A172 (cell line): ENCODE data around the gene TMEM164. TPM values are rescaled to one million over a fixed set of nuclear protein-coding genes. Genes with fewer than 3 reads are reported as not detected.

Experiments used
- DNase-seq: peaks from one replicate; pipeline ENCODE4 v3.0.0-alpha.2; 2015; ENCODE audit warnings: low spot score
- total RNA-seq: library from RNA; depleted of rRNA; stranded (reverse); fragments of >200 nt; shearing (Covaris generic); gene quantifications from 2 replicates; pipeline ENCODE4 v1.2.3, GENCODE V29; 2014

The TMEM164 gene
- total RNA-seq, 1 experiment from 2014 or later, result 9.6 TPM

GRCh38 chrX:110003167-110004156 lies 548 bp downstream of the TMEM164 start:
- DNase-seq, result no peak

DNA sequence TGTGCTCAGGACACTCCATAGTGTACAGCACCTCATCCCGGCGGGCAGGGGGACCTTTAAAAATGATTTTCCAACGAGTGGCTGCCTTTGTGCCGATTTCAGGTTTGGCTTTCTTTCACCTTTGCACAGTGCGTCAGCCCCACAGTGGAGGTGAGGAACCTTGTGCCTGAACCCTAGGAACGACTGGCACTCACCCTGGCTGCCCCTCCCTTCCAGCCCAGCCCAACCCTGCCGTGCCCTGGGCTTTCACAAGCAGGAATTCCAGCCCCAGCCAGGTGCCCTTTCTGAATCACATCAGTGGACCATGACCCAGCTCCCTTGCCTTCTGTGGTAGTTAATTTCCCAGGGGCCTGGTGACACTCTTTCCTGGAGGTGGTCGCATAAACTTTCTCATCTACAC lies 1.3 kb downstream of the TMEM164 start:
- DNase-seq, result no peak

- no peak for DNase-seq
These were observed 1.9 kb downstream of the TMEM164 start for GRCh38 chrX:110004731-110005369.

- DNase-seq, result no peak
These were observed 3.2 kb downstream of the TMEM164 start for GRCh38 chrX:110006161-110006560.

- no peak for DNase-seq
These were observed 4.0 kb downstream of the TMEM164 start for GRCh38 chrX:110006821-110007375.

- DNase-seq, result no peak
These were observed 5.2 kb downstream of the TMEM164 start for GRCh38 chrX:110008011-110008635.

- DNase-seq, result no peak
These were observed 10.0 kb downstream of the TMEM164 start for GRCh38 chrX:110012818-110013485.

DNA sequence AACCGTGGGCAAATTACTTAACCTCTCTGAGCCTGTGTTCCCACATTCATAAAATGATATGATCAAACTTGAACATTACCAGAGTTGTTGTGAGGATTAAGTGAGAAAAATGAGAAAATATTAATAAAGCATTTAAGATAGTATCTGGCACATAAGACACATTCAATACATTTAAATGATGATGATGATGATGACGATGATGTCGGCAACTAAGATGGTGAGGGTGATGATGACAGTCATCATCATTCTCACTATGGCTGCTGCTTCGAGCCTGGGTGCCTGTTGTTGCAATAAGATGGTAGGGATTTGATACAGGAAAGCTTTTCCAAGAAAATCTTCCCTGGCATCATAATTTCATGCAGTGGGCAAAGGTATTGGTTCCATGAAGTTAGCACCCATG lies 11.1 kb downstream of the TMEM164 start:
- no peak for DNase-seq

GRCh38 chrX:110015032-110015431 lies 12.1 kb downstream of the TMEM164 start:
- DNase-seq, result no peak

- no peak for DNase-seq
These were observed 13.0 kb downstream of the TMEM164 start for GRCh38 chrX:110015915-110016314.

DNA sequence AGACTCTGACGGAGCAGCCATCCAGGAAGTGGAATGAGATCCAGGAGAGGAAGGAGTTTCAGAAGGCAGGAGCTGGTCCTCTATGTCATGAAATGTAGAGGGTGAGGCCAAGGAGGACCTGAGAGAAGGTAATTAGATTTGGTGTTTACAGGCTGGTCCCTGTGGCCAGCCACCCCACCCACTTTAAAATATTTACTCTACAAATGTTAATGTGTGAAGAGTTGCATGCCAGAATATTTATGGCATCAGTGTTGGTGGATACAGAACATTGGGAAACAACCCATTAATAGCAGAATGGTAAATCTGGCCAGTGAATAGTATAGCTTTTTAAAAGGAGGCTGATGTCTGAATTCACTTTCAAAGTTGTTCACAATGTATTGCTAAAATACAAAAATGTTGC lies 17.6 kb downstream of the TMEM164 start:
- no peak for DNase-seq

- DNase-seq, result peak; percentile 24
These were observed 18.5 kb downstream of the TMEM164 start for GRCh38 chrX:110021258-110022022.

DNA sequence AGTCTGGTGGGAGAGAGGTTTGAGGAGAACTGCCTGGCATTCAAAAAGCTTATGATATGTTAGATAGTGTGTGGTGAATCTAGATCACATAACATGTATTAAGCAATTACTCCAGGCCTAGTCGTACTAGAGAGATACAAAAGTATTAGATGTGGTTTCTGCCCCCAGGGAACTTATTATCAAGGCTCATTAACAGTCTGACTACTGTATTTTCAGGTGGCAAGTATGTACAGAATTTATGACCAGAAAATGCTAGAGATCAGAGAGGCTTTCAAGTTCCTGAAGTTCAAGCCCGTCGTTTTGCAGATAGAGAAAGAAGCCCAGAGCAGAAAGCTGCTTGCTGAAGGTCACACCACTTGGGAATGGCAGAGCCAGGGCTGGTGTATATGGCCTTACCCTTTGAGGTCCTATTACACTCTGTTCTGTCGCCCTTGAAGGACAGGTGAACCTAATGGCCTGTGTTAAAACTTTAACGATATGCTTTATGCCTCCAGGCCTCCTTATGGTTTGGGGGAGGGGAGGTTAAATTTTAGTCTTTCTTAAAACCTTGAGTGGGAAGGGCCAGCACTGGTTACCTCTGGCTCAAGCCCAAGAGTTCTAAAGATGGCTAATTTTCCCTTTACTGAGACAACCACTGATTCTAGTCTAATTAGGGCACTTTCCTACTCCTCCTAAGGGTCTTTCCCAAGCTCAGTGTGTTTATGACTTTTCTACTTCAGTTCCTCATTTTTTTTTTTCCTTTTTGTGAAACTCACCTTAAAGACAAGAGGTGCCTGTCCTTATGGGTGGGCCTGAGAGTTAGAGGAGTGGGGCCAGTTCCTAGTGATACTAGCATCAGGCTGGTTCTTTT lies 19.9 kb downstream of the TMEM164 start:
- no peak for DNase-seq

GRCh38 chrX:110025395-110025794 lies 22.5 kb downstream of the TMEM164 start:
- no peak for DNase-seq

GRCh38 chrX:110026099-110026844 lies 23.4 kb downstream of the TMEM164 start:
- peak; percentile 64 for DNase-seq

- DNase-seq, result no peak
These were observed 29.7 kb downstream of the TMEM164 start for GRCh38 chrX:110032534-110033147.

DNA sequence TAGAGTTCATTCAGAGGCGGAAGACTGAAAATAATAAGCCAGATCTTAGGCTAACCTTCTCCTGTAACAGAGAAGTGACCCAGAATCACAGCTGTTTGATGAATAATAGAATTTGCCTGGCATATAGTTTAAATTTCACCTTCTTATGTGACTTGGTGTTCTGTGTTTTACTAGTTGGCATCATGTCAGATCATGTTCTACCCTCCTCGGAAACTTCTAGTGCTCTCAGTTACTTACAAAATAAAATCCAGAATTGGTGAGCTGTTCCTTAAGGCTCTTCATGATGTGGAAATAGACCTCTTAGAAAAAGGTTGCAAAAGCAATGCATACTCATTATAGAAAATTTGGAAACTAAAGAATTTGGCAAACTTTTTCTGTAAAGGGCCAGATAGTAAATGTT lies 31.1 kb downstream of the TMEM164 start:
- no peak for DNase-seq

DNA sequence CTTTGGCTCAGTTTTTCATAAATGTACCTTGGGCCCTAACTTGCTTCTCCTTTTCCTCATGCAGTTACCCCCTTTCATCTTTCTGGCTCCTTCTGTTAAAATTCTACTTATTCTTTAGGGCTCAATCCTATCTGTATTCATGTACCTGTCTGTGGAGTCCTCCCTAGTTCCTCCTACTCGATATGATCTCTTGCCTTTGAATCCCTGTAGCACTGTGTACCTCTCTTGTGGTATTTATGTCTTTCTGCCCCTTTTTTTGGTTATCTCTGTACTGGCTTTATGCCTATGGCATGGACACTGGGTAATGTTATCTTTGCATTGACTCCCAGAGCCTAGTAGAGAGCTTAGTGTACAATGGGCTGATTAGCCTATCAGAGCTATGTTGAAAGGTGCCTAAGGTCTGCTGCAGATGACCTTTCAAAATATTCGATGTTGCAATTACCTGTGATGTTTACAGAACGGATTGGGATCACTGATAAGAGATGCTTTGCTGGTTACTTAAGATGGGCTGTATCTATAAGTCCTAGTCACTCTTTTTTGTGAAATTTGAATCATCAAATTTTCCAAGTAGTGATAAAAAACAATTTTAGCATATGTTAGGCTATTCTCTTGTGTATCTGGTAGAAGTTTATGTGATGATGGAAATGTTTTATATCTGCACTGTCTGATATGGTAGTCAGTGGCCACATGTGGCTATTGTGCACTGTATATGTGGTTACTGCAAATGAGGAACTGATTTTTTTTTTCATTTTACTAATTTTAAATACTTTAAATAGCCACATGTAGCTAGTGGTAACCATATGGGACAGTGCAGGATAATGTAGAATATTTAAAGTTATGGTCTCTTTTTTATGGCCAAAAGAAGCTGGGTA lies 33.5 kb downstream of the TMEM164 start:
- DNase-seq, result no peak
